Astrocyte (in vitro differentiated cells and primary cell): Measurements from ENCODE around the gene ANXA2R.

Source experiments
- EZH2 ChIP-seq: IDR thresholded peaks from 2 replicates; pipeline ENCODE4 v1.6.1; 2012; ENCODE audit warnings: mild to moderate bottlenecking, low read length, inconsistent platforms; ENCODE audit not compliant: insufficient read depth
- TF ChIP-seq, protein P1 (sequence below): IDR thresholded peaks from 2 replicates; pipeline ENCODE4 v1.5.1; 2011; ENCODE audit warnings: low read depth, mild to moderate bottlenecking, inconsistent platforms, low read length, moderate library complexity; ENCODE audit not compliant: insufficient read depth

DNA sequence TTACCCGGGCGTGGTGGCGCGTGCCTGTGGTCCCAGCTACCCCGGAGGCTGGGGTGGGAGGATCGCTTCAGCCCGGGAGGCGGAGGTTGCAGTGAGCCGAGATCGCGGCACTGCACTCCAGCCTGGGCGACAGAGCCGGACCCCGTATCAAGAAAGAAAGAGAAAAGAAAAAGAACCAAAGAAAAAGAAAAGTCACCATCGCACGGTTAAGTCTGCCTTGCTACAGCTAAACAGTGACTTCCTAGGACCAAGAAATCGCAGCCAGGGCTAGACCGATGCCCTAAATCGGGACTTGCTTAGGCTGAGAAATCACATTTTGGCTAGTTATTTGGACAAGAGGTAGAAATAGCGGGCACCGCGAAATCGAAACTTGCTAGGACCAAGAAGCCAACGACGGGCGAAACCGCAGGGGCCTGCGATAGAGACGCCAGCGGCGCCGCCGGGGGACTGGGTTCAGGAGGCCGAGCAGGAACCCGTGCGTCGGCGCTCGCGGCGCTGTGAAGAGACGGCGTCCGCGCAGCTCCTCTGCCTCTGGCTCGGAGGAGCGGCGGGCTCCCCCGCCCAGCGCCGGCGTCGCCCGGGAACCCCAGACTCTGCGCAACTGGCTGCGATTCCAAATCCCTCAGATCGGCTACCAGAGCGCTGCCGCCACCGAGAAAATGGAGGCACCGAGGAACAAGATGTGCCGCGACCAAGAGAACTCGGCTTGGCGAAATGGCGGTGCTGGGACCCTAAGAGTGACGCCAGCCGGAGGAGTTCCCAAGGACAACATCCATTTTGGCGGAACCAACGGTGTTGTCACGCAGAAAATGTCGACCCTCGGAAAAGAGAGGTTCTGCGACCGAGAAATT lies 26.1 kb upstream of the ANXA2R start:
- TF ChIP-seq, protein P1, sequence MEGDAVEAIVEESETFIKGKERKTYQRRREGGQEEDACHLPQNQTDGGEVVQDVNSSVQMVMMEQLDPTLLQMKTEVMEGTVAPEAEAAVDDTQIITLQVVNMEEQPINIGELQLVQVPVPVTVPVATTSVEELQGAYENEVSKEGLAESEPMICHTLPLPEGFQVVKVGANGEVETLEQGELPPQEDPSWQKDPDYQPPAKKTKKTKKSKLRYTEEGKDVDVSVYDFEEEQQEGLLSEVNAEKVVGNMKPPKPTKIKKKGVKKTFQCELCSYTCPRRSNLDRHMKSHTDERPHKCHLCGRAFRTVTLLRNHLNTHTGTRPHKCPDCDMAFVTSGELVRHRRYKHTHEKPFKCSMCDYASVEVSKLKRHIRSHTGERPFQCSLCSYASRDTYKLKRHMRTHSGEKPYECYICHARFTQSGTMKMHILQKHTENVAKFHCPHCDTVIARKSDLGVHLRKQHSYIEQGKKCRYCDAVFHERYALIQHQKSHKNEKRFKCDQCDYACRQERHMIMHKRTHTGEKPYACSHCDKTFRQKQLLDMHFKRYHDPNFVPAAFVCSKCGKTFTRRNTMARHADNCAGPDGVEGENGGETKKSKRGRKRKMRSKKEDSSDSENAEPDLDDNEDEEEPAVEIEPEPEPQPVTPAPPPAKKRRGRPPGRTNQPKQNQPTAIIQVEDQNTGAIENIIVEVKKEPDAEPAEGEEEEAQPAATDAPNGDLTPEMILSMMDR = no peak
- no peak for TF ChIP-seq EZH2
